PFSK-1 (cell line): Measurements from ENCODE around the gene CCNB2.

Source experiments
- FOXP2 ChIP-seq: optimal IDR thresholded peaks from 2 replicates; pipeline ENCODE3; 2011; ENCODE audit warnings: borderline replicate concordance, control low read depth, inconsistent platforms; ENCODE audit not compliant: insufficient read depth; ENCODE audit errors: extremely low read length, extremely low read depth
- POLR2AphosphoS5 ChIP-seq: IDR thresholded peaks from 2 replicates; pipeline ENCODE4 v1.6.1; 2012; ENCODE audit warnings: low read depth, mild to moderate bottlenecking, control low read depth, low read length, moderate library complexity
- REST ChIP-seq, 2 experiments: IDR thresholded peaks; 2 replicates each; pipeline versions ENCODE4 v1.6.1 to v1.8.0; 2011 to 2012; ENCODE audit warnings: low read depth in 2 of 2, low read length in 2 of 2, control low read depth in 1 of 2, inconsistent platforms in 1 of 2, mild to moderate bottlenecking in 1 of 2, moderate library complexity in 1 of 2; ENCODE audit not compliant: insufficient read depth in 1 of 2
- SIN3A ChIP-seq: IDR thresholded peaks from 2 replicates; pipeline ENCODE4 v1.6.1; 2012; ENCODE audit warnings: mild to moderate bottlenecking, low read length, moderate library complexity, borderline replicate concordance; ENCODE audit not compliant: insufficient read depth
- TAF1 ChIP-seq: IDR thresholded peaks from 2 replicates; pipeline ENCODE4 v1.6.1; 2012; ENCODE audit warnings: low read length, control low read depth, borderline replicate concordance; ENCODE audit not compliant: insufficient read depth

GRCh38 chr15:59153466-59153865, 48.5 kb downstream of the CCNB2 start:
- TF ChIP-seq POLR2AphosphoS5 (no peak), TAF1 (no peak), REST (IDR thresholded peaks at IDR 0.05; ENCODE audit: insufficient read depth in 1 of 2, low read depth in 2 of 2, low read length in 2 of 2) (no peak), SIN3A (no peak), FOXP2 (no peak)
